ENCODE measurements around the gene ZSWIM3. TPM values are rescaled to one million over a fixed set of nuclear protein-coding genes. Genes with fewer than 3 reads are reported as not detected.

The ZSWIM3 gene
- total and polyA plus RNA-seq, 5 donors from 2014 or later: 0.90 to 4.2 (median 2.2) TPM

DNA sequence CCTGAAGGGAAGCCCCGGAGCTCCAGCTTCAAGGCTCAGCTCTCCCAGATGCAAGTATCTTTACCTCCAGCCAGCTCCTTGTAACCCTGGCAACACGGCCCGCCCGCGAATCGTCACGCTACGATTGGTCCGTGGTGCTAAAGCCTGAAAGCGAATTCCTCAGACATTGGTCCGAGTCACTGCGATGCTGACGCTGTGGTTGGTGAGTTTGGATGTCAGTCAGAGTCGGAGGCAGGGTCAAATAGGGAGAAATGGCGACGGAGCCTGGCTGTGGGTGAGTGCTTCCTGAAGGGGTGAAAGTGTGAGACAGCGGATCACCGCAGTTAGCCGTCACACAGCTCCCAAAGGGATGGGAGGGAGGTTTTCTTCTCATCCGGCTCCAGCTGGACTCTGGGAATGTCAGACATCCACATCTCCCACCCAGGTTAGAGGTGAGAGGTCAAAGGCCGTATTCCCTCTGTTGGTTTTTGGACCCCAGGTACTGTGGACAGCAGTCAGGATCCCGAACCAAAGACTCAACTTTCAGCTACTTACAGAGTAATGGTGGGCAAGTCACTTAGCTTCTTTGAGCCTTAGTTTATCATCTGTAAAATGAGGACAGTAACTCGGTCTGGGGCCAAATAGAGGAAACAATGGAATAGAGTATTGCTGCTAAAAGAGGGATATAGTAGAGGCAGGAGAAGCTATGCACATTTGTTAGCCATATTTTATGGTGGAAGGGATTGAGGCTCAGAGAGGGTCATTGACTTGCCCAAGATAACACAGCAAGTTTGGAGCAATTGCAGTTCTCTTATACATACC lies 23.8 kb downstream of the ZSWIM3 start, which contains the start of gene ZSWIM1:
Gene ZSWIM1 (plus strand): TSS at position 240 of the 801 bp plus-strand sequence. CDS start 1,366 bp downstream, outside the sequence.
- Histone ChIP-seq H3K27ac (ENCODE audit: insufficient read depth, low read length, poor library complexity, severe bottlenecking) (peak within 1 kb of the TSS; percentile 81), H3K4me3 (ENCODE audit: low read depth, low read length) (peak within 1 kb of the TSS; percentile 99), H3K4me1 (ENCODE audit: control insufficient read depth, insufficient read depth, low read length, poor library complexity, severe bottlenecking) (peaks cover 35% of the 10 kb centered on the region), H3K9me3 (ENCODE audit: control insufficient read depth in 2 of 2, low read length in 2 of 2) (no peaks in the 10 kb centered on the region), H3K27me3 (ENCODE audit: control insufficient read depth, insufficient read depth, low read length) (no peaks in the 10 kb centered on the region), H3K36me3 (ENCODE audit: control insufficient read depth, insufficient read depth, low read length) (peaks cover 29% of the 10 kb centered on the region)
- Mint-ChIP-seq H3K27me3 (no peaks in the 10 kb centered on the region), H3K4me1 (peaks cover 22 to 42% (median 27%) of the 10 kb centered on the region in 4 donors), H3K27ac (peak within 1 kb of the TSS; percentile 96 to 98 (median 97)), H3K36me3 (peaks cover 13% of the 10 kb centered on the region), H3K9me3 (no peaks in the 10 kb centered on the region), H3K4me3 (peak within 1 kb of the TSS; percentile 87 to 95 (median 90))
- ATAC-seq (ENCODE audit: low read depth in 2 of 2) (peak; percentile 97 to 98), DNase-seq (peak; percentile 98 to 99 (median 99))

DNA sequence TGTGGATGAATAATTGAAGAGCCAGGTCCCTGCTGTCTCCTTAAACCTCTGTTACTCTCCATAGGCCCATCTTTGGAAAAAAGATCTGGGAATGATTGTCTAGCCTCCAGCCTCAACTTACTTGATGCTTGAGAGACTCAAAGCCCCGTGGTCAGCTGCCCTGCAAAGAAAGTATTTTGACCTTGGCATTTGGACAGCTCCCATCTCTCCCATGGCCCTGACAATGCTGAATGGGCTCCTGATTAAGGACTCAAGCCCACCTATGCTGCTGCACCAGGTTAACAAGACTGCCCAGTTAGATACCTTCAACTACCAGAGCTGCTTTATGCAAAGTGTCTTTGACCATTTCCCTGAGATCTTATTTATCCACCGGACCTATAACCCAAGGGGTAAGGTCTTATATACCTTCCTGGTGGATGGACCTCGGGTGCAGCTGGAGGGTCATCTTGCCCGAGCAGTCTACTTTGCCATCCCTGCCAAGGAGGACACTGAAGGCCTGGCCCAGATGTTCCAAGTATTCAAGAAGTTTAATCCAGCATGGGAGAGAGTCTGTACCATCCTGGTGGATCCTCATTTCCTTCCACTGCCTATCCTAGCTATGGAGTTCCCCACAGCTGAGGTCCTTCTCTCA lies 25.2 kb downstream of the ZSWIM3 start:
- no peak overlapping the region for H3K27ac Mint-ChIP-seq
- Histone ChIP-seq H3K4me1 (ENCODE audit: control insufficient read depth, insufficient read depth, low read length, poor library complexity, severe bottlenecking) (peaks cover 35% of the 10 kb centered on the region), H3K4me3 (ENCODE audit: low read depth, low read length) (peak overlapping the region; percentile 34)

DNA sequence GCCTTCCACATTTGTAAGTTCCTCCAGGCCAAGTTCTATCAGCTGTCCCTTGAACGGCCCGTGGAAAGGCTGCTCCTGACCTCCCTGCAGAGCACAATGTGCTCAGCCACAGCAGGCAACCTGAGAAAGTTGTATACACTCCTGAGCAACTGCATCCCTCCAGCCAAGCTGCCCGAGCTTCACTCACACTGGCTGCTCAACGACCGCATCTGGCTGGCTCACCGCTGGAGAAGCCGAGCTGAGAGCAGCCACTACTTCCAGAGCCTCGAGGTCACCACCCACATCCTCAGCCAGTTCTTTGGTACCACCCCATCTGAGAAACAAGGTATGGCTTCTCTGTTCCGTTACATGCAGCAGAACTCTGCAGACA lies 25.7 kb downstream of the ZSWIM3 start:
- ATAC-seq (ENCODE audit: low read depth in 2 of 2) (no peak), DNase-seq (no peak)
- H3K36me3 Mint-ChIP-seq: peaks cover 18% of the 10 kb centered on the region
- H3K4me3 ChIP-seq (ENCODE audit: low read depth, low read length): no peak overlapping the region
- peaks cover 17% of the 10 kb centered on the region for H3K36me3 ChIP-seq (ENCODE audit: control insufficient read depth, insufficient read depth, low read length)
- H3K4me1 Mint-ChIP-seq: peaks cover 22 to 51% (median 29%) of the 10 kb centered on the region in 4 donors
- no peaks in the 10 kb centered on the region for H3K9me3 Mint-ChIP-seq
- H3K27me3 Mint-ChIP-seq: no peaks in the 10 kb centered on the region
- H3K27ac Mint-ChIP-seq: peak overlapping the region in 1 of 3 donors; percentile 32
- no peaks in the 10 kb centered on the region for H3K27me3 ChIP-seq (ENCODE audit: control insufficient read depth, insufficient read depth, low read length)
- H3K27ac ChIP-seq (ENCODE audit: insufficient read depth, low read length, poor library complexity, severe bottlenecking): no peak overlapping the region
- peak overlapping the region; percentile 51 to 87 (median 59) for H3K4me3 Mint-ChIP-seq
- H3K9me3 ChIP-seq (ENCODE audit: control insufficient read depth in 2 of 2, low read length in 2 of 2): no peaks in the 10 kb centered on the region
- H3K4me1 ChIP-seq (ENCODE audit: control insufficient read depth, insufficient read depth, low read length, poor library complexity, severe bottlenecking): peaks cover 35% of the 10 kb centered on the region

More for the DNA sequence above, 25.2 kb downstream of the ZSWIM3 start:
- H3K4me1 Mint-ChIP-seq: peaks cover 22 to 49% (median 28%) of the 10 kb centered on the region in 4 donors
- H3K36me3 Mint-ChIP-seq: peaks cover 15% of the 10 kb centered on the region
- H3K27me3 ChIP-seq (ENCODE audit: control insufficient read depth, insufficient read depth, low read length): no peaks in the 10 kb centered on the region
- H3K9me3 Mint-ChIP-seq: no peaks in the 10 kb centered on the region
- H3K27ac ChIP-seq (ENCODE audit: insufficient read depth, low read length, poor library complexity, severe bottlenecking): no peak overlapping the region
- peaks cover 22% of the 10 kb centered on the region for H3K36me3 ChIP-seq (ENCODE audit: control insufficient read depth, insufficient read depth, low read length)
- no peaks in the 10 kb centered on the region for H3K9me3 ChIP-seq (ENCODE audit: control insufficient read depth in 2 of 2, low read length in 2 of 2)
- no peaks in the 10 kb centered on the region for H3K27me3 Mint-ChIP-seq
- ATAC-seq (ENCODE audit: low read depth in 2 of 2): no peak
- H3K4me3 Mint-ChIP-seq: peak overlapping the region; percentile 77 to 87 (median 85)
- DNase-seq: no peak

DNA sequence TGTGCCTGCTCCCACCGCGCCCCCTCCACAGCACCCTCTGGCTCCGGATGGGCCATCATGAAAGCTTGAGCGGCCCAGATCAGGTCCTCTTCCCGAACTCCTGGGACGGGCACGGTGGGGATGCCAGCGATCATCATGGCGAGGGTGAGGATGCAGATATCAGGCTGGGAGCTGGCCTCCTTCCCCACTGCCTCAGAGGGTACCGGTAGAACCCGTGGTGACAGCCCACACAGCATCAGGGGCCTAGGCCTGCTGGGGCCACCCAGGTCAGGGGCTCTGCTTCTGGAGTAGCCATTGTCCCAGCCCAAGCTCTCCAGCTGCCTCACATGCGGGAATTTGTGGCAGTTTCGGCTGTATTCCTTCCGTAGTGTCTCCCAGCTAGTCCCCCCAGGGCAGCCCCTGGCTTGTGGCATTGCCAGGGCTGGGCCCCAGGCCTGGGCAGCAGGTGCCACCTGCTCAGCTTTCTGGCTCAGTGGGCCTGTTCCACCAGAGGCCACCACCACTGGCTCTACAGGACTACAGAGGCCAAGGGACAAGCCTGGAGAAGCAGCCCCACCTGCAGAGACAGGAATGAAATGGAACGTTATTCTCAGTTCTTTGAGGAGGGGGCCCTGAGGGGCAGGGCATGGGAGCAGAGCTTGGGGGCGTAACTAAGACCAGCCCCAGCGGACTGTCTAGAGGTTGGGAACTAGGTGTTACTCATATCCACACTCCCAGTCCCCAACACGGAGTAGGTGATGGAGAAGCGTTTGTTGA lies 29.4 kb downstream of the ZSWIM3 start:
- Histone ChIP-seq H3K4me3 (ENCODE audit: low read depth, low read length) (no peak overlapping the region), H3K27me3 (ENCODE audit: control insufficient read depth, insufficient read depth, low read length) (no peaks in the 10 kb centered on the region), H3K4me1 (ENCODE audit: control insufficient read depth, insufficient read depth, low read length, poor library complexity, severe bottlenecking) (peaks cover 46% of the 10 kb centered on the region), H3K9me3 (ENCODE audit: control insufficient read depth in 2 of 2, low read length in 2 of 2) (no peaks in the 10 kb centered on the region), H3K27ac (ENCODE audit: insufficient read depth, low read length, poor library complexity, severe bottlenecking) (no peak overlapping the region), H3K36me3 (ENCODE audit: control insufficient read depth, insufficient read depth, low read length) (peaks cover 16% of the 10 kb centered on the region)
- Mint-ChIP-seq H3K27me3 (no peaks in the 10 kb centered on the region), H3K4me1 (peaks cover 19 to 65% (median 26%) of the 10 kb centered on the region in 4 donors), H3K9me3 (no peaks in the 10 kb centered on the region), H3K27ac (peak overlapping the region in 1 of 3 donors; percentile 77), H3K4me3 (peak overlapping the region in 1 of 4 donors; percentile 61), H3K36me3 (peaks cover 18% of the 10 kb centered on the region)
- ATAC-seq (ENCODE audit: low read depth in 2 of 2) (no peak), DNase-seq (no peak)

DNA sequence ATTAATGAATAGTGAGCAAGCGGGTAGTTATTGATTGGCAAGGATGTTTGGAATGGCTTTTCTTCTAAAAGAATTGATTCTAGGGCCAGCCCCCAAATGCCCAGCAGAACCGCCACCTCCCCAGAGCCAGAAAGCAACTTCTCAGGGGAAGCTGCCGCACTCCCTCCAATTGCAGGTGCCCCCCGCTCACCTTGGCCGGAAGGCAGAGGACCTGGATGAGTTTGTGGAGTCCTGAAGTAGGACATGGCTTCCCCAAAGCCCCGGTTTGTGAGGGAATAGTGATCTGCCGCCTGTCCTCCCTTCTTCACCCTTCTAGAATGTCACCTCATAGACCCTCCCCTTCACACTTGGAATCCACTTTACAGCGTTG lies 29.9 kb downstream of the ZSWIM3 start, which contains the start of gene SPATA25:
Gene SPATA25 (minus strand): TSS at position 277 of the 370 bp plus-strand sequence. CDS start 32 bp downstream, at position 245.
- peak within 1 kb of the TSS in 1 of 3 donors; percentile 92 for H3K27ac Mint-ChIP-seq
- DNase-seq (no peak), ATAC-seq (ENCODE audit: low read depth in 2 of 2) (no peak)
- no peaks in the 10 kb centered on the region for H3K27me3 ChIP-seq (ENCODE audit: control insufficient read depth, insufficient read depth, low read length)
- H3K27ac ChIP-seq (ENCODE audit: insufficient read depth, low read length, poor library complexity, severe bottlenecking): no peak within 1 kb of the TSS
- peaks cover 18 to 66% (median 24%) of the 10 kb centered on the region in 4 donors for H3K4me1 Mint-ChIP-seq
- no peaks in the 10 kb centered on the region for H3K27me3 Mint-ChIP-seq
- H3K4me3 Mint-ChIP-seq: peak within 1 kb of the TSS in 3 of 4 donors; percentile 3 to 61 (median 26)
- H3K4me3 ChIP-seq (ENCODE audit: low read depth, low read length): no peak within 1 kb of the TSS
- H3K9me3 Mint-ChIP-seq: no peaks in the 10 kb centered on the region
- no peaks in the 10 kb centered on the region for H3K9me3 ChIP-seq (ENCODE audit: control insufficient read depth in 2 of 2, low read length in 2 of 2)
- H3K36me3 ChIP-seq (ENCODE audit: control insufficient read depth, insufficient read depth, low read length): peaks cover 16% of the 10 kb centered on the region
- peaks cover 18% of the 10 kb centered on the region for H3K36me3 Mint-ChIP-seq
- H3K4me1 ChIP-seq (ENCODE audit: control insufficient read depth, insufficient read depth, low read length, poor library complexity, severe bottlenecking): peaks cover 46% of the 10 kb centered on the region

DNA sequence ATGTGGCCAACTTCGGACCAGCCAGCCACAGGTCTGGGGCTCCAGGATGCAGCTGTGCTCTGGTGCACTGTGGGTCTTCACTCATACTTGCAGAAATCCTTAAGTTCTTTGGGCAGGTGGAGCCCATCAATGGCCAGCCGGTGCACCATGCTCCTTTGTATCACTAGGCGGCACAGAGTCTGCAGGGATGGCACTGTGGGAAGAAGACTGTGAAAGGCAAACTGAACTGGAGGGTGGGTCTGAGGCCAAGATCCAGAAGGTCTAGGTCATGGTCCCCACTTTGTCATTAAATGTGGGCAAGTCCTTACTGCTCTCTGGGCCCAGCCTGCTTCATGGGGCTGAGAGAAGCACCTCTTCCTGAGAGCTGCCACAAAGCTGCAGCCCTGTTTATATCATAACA lies 31.3 kb downstream of the ZSWIM3 start:
- Mint-ChIP-seq H3K27ac (no peak overlapping the region), H3K9me3 (no peaks in the 10 kb centered on the region), H3K4me3 (peak overlapping the region in 2 of 4 donors; percentile 26 to 94), H3K4me1 (peaks cover 19 to 66% (median 27%) of the 10 kb centered on the region in 4 donors), H3K36me3 (peaks cover 11% of the 10 kb centered on the region), H3K27me3 (no peaks in the 10 kb centered on the region)
- no peak for ATAC-seq (ENCODE audit: low read depth in 2 of 2)
- H3K9me3 ChIP-seq (ENCODE audit: control insufficient read depth in 2 of 2, low read length in 2 of 2): no peaks in the 10 kb centered on the region
- DNase-seq: no peak
- H3K27me3 ChIP-seq (ENCODE audit: control insufficient read depth, insufficient read depth, low read length): no peaks in the 10 kb centered on the region
- H3K4me3 ChIP-seq (ENCODE audit: low read depth, low read length): no peak overlapping the region
- peaks cover 52% of the 10 kb centered on the region for H3K4me1 ChIP-seq (ENCODE audit: control insufficient read depth, insufficient read depth, low read length, poor library complexity, severe bottlenecking)
- peaks cover 8% of the 10 kb centered on the region for H3K36me3 ChIP-seq (ENCODE audit: control insufficient read depth, insufficient read depth, low read length)
- no peak overlapping the region for H3K27ac ChIP-seq (ENCODE audit: insufficient read depth, low read length, poor library complexity, severe bottlenecking)
